OCI-LY7 (cell line): Measurements from ENCODE around the gene BCKDHB.
"Not testable (repeated sequence)": the region's sequence is repeated elsewhere in the genome, so short reads cannot be mapped to it uniquely, and the experiment has no call there.

Source experiments
- EZH2phosphoT487 ChIP-seq: fragments of 200-600 bp; sonication (generic); IDR thresholded peaks from 2 replicates; pipeline ENCODE4 v1.6.1; 2018; ENCODE audit warnings: low read depth, borderline replicate concordance, mild to moderate bottlenecking, mixed run types, antibody characterized with exemption, low read length, moderate library complexity, mixed read lengths
- TF ChIP-seq, protein P1 (sequence below): fragments of 200-600 bp; sonication (generic); conservative IDR thresholded peaks from 2 replicates; pipeline ENCODE4 v1.5.1; 2014; ENCODE audit warnings: mild to moderate bottlenecking, antibody characterized with exemption, low read length, moderate library complexity, mixed read lengths

DNA sequence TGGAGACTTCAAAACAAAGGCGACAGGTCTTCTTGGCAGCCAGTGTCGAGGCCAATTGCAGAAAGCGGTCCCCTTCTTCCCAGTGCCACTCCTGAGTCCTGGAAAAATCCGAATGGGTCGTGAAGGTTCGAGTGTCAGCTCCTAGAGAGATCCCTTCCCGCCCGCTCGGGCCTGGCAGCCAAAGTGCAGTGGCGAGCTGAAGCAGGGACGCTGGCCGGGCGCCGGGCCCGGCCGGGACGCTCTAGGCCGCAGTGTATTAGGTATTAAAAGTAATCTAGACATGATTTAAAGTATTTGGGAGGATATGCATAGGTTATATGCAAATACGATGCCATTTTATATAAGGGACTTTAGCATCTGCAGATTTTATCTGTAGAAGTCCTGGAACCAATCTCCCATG is 36.0 kb upstream of the BCKDHB start:
- TF ChIP-seq, protein P1, sequence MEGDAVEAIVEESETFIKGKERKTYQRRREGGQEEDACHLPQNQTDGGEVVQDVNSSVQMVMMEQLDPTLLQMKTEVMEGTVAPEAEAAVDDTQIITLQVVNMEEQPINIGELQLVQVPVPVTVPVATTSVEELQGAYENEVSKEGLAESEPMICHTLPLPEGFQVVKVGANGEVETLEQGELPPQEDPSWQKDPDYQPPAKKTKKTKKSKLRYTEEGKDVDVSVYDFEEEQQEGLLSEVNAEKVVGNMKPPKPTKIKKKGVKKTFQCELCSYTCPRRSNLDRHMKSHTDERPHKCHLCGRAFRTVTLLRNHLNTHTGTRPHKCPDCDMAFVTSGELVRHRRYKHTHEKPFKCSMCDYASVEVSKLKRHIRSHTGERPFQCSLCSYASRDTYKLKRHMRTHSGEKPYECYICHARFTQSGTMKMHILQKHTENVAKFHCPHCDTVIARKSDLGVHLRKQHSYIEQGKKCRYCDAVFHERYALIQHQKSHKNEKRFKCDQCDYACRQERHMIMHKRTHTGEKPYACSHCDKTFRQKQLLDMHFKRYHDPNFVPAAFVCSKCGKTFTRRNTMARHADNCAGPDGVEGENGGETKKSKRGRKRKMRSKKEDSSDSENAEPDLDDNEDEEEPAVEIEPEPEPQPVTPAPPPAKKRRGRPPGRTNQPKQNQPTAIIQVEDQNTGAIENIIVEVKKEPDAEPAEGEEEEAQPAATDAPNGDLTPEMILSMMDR = not testable (repeated sequence)
- TF ChIP-seq EZH2phosphoT487 = not testable (repeated sequence)
